A673 (cell line): ENCODE data around the gene FAAH.

ENCODE experiments used
- EZH2 ChIP-seq: fragments of 200-600 bp; sonication (generic); IDR thresholded peaks from 2 replicates; pipeline ENCODE4 v1.6.1; 2017; ENCODE audit warnings: borderline replicate concordance, low read depth, mild to moderate bottlenecking, mixed read lengths, antibody characterized with exemption, low read length; ENCODE audit not compliant: poor library complexity, severe bottlenecking
- TF ChIP-seq, protein P1 (sequence below): fragments of 300-800, 200-600 bp; sonication (generic); conservative IDR thresholded peaks from 2 replicates; pipeline ENCODE4 v1.5.1; 2017; ENCODE audit warnings: low read depth, mild to moderate bottlenecking, antibody characterized with exemption, low read length, moderate library complexity, mixed read lengths

DNA sequence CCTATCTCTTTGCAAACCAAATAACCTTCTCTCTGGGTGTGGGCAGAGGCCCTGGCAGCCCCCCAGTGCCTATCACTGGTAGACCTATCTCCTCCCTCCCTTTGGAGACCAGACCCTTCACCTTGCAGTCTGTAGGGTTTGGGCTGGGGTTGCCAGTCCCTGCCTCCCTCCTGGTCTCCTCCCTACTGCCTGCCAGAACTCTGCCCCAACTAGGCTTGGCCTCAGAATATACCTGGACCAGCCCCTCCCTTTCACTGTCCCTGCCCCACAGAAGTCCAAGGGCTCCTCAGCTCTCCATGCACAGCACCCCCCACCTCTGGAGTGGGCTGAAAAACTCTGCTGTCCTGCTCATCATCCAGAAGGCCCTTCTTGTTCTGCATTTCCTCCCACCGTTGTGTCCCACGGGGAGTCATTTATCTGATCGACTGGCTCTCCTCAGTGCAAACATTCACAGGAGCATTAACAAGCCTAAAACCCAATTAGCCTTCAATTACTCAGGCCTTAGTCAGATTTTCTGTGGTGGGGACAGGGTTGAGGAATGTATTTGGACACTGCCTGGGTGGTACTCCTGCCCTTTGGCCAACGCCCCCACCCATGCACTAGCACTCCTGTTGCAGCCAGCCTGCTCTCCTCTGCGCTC is 67.8 kb downstream of the FAAH start:
- TF ChIP-seq, protein P1, sequence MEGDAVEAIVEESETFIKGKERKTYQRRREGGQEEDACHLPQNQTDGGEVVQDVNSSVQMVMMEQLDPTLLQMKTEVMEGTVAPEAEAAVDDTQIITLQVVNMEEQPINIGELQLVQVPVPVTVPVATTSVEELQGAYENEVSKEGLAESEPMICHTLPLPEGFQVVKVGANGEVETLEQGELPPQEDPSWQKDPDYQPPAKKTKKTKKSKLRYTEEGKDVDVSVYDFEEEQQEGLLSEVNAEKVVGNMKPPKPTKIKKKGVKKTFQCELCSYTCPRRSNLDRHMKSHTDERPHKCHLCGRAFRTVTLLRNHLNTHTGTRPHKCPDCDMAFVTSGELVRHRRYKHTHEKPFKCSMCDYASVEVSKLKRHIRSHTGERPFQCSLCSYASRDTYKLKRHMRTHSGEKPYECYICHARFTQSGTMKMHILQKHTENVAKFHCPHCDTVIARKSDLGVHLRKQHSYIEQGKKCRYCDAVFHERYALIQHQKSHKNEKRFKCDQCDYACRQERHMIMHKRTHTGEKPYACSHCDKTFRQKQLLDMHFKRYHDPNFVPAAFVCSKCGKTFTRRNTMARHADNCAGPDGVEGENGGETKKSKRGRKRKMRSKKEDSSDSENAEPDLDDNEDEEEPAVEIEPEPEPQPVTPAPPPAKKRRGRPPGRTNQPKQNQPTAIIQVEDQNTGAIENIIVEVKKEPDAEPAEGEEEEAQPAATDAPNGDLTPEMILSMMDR, result no peak
- TF ChIP-seq EZH2, result no peak
